Right lobe of liver (tissue), 4 donors: ENCODE measurements around the gene DDB1.

ENCODE experiments used
- CTCF ChIP-seq, 4 donors: fragments of 200-600 bp in 3 of 4; fragments of 450-650 bp in 1 of 4; IDR thresholded peaks; one replicate each; pipeline versions ENCODE4 v1.5.1 to v1.8.0; 2016 to 2022; ENCODE audit warnings: antibody characterized with exemption in 4 of 4, mild to moderate bottlenecking in 2 of 4
- POLR2A ChIP-seq: fragments of 450-650 bp; IDR thresholded peaks from one replicate; pipeline ENCODE4 v1.6.1; 2017; ENCODE audit warnings: antibody characterized with exemption, mild to moderate bottlenecking
- donor health status: DM: no; HTN: no; CAD: no.
- donor health status: DM: no; HTN: no; CAD: no.
- donor health status: DM: no; HTN: yes; CAD: no.

- TF ChIP-seq CTCF (IDR thresholded peaks at IDR 0.05) = no peak
- TF ChIP-seq POLR2A = no peak
Observed at GRCh38 chr11:61287338-61287977, 45.4 kb downstream of the DDB1 start.
